ENCODE data around the gene LRRK2. TPM values are rescaled to one million over a fixed set of nuclear protein-coding genes. Genes with fewer than 3 reads are reported as not detected.
A peak's percentile ranks its signal among the peaks of the same experiment; 100 is the strongest.
"Not testable (repeated sequence)": the region's sequence is repeated elsewhere in the genome, so short reads cannot be mapped to it uniquely, and the experiment has no call there.

Gene LRRK2
- total RNA-seq (ENCODE audit: insufficient read depth, low replicate concordance): 14.4 TPM

DNA sequence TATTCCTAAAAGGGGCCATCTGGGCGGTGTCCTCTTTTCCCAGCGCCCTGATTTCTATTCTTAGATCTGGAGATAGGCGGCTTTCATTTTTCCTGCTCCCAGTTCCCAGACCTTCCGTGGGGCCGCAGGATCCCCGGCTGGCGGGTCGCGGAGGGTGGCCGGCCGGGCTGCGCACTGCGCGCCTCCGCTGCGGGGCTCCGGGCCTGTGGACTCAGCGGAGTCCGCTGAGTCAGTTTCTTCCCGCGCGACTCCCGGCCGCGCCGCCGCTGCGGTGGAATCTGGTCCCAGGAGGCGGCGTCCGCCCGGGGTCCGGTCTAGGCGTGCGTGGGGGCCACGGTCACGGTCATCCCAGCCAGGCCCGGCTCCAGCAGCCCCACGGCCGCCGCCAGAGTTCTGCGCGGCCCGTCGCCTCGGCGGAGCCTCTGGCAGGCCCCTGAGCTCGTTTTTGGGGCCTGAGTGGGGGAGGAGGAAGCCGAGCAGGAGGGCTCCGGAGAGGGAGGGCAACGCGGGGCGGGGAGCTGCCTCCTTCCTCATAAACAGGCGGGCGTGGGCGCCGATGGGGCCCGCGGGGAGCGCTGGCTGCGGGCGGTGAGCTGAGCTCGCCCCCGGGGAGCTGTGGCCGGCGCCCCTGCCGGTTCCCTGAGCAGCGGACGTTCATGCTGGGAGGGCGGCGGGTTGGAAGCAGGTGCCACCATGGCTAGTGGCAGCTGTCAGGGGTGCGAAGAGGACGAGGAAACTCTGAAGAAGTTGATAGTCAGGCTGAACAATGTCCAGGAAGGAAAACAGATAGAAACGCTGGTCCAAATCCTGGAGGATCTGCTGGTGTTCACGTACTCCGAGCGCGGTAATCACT is at the start of gene LRRK2:
LRRK2 (plus strand) TSS at position 559 of the 853 bp plus-strand sequence; CDS start at position 694, 135 bp downstream.
- DNase-seq (ENCODE audit: low spot score): peak; percentile 89

DNA sequence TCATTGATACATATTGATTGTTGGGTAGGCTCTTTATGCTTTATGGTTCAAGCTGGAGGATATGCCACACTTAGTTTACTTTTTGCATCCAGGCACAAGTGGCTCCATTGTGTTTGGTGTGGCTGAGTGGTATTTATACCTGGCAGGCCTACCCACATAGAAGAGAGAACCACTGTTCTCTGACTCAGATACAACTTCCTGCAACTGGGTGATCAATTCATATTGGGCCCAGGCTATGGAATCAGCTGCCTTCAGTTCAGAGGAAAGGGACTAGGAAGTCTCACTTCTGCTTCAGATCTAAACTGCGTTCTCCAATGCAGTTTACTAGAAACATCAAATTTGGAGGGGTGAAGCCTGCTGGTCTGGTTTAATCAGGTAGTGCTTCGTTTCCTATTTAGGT is 49.8 kb upstream of the LRRK2 start:
- no peak for DNase-seq (ENCODE audit: low spot score)

DNA sequence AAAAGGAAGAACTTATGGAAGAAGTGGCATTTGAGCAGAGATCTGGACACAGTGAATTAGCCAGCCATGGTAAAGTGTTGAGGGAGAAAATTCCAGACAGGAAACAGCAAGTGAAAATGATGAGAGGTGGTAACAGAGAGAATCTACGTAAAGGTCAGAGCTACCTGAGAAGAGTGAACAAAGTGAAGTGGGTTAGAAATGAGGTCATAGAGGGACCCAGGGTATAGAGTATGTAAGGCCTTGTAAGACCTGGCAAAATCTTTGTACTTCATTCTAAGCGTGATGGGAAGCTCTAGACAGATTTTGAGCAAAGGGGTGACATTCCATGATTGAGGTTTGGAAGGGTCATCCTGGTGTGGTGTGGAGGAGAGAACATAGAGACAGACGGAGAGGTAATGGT is 49.3 kb upstream of the LRRK2 start:
- no peak for DNase-seq (ENCODE audit: low spot score)

DNA sequence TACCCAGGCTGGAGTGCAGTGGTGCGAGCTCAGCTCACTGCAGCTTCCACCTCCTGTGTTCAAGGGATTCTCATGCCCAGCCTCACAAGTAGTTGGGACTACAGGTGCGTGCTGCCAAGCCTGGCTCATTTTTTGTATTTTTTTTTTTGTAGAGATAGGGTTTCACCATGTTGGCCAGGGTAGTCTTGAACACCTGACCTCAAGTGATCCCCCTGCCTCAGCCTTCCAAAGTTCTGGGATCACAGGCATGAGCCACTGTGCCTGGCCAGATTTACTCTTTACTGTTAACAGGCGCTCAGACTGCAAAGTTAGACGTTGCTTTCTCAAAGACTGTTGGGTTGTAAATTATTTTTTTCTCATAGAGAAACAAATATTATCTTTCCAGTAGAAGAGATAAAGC is 46.1 kb upstream of the LRRK2 start:
- DNase-seq (ENCODE audit: low spot score): no peak

DNA sequence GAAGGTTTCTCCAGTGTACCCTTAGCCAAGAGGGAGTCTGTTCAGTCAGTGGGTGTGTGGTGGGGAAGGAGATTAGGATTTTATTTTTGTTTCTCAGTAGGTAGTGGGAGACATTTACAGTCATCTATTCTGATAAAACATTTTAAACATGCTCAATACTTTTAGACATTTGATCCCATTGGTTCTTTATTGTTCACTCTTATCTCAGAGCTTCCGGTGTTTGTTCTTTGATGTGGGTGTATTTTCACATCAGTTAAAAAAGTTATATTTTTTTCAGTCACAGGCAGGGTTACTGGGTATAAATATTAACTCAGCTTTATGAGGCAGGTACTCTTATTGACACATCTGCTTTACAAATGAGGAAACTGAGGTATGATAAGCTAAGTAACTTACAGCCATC is 43.3 kb upstream of the LRRK2 start:
- DNase-seq (ENCODE audit: low spot score): no peak

DNA sequence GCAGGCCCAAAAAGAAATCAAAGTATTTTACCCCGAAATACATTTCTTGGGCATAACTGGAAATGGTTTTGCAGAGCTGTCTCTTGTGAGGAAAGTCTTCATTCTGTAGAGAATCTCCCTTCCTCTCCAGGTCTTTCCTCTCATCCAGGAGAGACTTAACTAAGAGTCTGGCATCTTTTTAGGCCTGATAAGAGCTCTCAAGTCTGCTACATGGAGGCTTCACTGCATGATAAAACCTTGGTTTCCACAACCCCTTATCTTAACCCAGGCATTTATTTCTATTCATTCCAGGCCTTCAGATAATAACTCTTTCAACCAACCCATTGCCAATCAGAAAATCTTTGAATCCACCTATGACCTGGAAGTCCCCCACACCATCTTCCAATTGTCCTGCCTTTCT is 41.1 kb upstream of the LRRK2 start:
- DNase-seq (ENCODE audit: low spot score): peak; percentile 79

DNA sequence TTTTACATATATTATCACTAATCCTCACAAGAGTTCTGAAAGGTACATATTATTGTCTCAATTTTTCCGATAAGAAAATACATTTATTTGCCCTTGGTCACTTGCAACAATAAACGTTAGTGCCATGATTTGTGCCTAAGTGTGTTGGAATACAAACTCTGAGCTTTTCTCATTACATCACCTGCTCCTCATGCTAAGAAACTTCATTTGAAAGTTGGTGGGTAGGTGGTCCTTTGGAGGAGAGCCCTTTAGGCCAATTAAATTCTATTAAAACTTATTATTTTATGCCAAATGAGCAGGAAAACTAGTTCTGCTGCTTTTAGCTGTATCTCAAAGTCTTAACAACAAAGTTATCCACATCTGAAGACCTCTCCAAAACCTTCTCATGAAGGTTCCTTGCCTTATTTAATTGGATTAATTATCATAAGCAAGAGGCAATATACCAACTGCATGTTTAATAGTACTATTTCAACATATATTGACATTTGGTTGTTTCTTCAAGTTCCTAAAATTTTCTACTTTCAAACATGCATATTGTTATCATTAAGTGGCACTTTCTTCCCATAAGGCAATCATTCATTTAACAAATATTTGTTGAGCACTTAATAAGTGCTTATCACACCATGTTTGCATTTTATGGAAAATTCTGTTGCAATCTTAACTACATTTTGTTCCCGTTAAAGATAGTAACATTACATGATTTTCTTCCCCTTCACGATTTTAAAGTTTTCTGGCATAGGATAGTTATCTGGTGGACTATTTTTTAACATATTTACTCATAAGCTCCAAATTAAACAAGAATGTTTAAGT is 40.1 kb upstream of the LRRK2 start:
- DNase-seq (ENCODE audit: low spot score): no peak

DNA sequence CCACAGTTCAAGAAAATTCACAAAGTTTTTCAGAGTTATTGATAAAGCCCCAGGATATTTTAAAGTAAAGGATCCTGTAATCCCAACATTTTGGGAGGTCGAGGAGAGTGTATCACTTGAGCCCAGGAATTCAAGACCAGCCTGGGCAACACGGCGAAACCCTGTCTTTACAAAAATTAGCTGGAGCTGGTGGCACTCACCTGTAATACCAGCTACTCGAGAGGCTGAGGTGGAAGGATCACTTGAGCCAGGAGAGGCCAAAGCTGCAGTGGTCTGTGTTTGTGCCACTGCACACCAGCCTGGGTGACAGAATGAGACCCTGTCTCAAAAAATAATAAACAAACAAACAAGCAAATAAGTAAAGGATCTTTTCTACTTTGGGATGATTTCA is 39.5 kb upstream of the LRRK2 start:
- no peak for DNase-seq (ENCODE audit: low spot score)

DNA sequence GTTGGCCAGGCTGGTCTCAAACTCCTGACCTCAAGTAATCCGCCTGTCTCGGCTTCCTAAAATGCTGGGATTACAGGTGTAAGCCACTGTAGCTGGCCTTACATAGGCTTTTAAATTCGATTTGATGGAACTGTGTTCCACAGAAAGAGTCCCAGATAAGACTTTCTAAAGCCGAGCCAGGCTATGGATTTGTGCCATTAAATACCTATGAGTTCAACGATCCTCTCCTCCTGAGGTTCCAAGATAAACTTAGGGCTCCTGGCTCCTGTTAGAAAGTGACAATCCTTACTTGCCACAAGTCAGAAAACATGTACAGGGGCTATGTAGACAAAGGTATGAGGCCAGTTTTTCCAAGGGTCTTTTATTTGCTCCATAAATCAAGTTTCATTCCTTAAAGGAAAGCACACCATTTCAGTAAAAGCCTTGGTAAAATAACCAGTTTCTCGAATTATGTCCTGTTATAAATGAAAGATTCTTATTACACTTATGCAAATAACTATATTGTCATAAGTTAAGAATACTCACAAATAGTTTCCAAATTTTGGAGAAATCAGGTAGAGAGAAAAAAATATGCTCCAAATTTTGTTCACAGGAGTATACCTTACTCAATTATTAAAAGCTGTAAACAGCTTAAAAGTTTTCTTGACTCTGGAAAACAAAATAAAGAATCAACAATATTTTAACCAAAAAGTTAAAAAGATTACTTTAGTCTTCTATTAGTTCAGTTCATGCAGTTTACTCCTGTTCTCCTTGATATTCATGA is 36.1 kb upstream of the LRRK2 start:
- no peak for DNase-seq (ENCODE audit: low spot score)

DNA sequence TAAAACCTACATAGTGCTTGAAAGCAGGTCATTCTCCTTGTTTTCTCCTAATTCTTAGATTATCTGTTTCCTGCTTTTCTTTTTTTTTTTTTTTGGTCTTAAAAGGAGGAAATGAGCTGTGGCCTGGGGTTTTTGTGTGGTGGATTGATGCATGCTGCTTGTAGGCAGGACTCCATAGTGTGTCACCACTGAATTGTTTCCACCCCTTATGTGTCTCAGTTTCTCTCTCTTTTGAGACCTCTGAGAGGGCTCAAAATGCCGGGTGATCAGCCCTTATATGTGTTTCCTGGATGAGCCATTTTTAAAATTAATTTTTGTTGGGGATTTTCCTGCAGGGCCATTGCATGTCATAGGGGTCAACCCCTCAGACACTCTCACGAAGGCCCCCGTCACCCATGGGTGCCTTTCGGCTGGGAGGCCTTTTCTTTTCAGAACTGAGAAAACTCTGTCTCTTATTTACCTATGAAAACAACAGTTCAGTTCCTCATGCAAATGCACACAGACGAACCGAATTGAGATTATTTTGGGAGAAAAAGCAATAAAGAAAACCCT is 32.0 kb upstream of the LRRK2 start:
- DNase-seq (ENCODE audit: low spot score): no peak

DNA sequence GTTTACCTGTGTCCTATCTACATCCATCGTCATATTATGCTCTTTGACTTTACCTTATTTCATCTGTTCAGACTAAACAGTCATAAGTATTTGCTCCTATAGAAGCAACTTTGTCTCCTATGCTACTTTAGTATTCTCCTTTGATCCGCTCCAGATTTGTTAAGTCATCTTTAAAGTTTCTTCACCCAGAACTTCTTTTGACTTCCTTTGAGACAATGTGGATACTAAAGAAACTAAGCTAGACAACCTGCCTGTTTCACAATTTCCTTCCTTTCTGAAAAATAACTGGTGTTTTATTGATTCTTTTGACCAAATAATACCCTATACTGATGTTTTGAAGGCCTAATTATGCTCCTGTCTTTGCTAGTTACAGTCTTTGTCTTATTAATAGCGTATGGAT is 30.0 kb upstream of the LRRK2 start:
- DNase-seq (ENCODE audit: low spot score): no peak

DNA sequence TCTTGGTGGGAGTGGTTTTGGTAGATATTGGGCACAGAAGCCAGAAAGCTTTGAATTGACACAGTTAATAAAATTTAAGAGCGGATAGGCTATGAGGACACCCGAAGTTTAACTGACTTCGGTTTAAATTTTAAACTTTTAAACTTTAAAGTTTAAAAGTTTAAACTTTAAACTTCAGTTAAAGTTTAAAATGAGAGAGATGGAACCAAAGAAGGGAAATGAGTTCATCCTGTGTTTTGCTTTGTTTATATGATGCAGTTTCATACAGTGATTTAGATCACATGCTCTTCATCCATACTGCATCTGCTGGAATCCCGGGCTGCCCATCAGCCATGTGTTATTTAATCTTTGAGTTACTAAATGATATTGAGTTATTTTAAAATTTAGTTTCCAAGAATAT is 27.2 kb upstream of the LRRK2 start:
- no peak for DNase-seq (ENCODE audit: low spot score)

DNA sequence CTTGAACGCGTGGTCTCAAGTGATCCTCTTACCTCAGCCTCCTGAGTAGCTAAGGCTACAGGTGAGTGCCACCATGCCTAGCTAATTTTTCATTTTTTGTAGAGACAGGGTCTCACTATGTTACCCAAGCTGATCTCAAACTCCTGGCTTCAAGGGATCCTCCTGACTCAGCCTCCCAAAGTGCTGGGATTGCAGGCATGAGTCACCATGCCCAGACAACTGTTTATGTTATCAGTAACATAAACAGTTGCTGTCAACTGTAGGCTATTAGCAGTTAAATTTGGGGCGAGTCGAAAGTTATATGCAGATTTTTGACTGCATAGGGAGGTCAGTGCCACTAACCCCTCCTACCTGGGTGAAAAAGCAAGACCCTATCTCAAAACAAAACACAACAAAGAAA is 26.2 kb upstream of the LRRK2 start:
- no peak for DNase-seq (ENCODE audit: low spot score)

DNA sequence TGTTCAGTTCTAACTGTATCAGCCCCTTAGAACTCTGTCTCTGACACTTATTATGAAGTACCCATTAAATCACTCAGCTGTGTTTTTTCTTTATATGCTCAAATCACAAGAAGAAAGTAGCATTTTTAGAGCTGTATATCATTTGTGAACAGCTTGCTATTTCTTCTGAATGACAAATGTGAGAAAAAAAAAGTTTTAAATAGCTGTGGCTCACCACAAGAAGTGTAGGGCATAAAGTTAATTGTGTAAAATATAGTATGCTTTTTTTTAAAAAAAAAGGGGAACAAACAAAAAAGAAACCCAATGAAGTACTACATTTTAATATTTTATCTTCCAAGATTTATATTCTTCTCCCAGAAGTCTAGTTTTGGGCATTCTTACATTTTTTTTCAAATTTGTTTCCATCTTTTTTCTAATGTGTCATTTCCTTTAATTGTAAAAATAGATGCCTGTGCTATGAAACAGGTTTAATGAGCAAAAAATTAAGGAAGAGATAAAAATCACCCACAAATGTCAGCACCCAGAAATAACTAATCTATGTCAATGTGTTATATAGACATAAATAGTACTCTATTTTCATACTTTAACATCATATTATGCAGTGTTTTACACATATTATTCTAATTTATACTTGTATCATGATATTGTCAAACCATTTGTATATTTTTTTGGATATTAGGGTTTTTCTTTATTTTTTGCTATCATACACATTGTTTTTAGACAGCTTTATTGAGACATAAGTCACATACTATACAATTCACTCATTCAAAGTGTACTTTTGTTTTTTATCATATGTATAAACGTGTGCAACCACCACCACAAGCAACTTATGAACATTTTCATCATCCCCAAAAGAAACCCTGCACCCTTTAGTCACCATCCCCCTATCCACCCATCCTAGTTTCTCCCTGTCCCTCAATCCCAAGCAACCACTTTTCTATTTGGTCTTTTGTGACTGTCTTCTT is 22.4 kb upstream of the LRRK2 start:
- DNase-seq (ENCODE audit: low spot score): no peak

DNA sequence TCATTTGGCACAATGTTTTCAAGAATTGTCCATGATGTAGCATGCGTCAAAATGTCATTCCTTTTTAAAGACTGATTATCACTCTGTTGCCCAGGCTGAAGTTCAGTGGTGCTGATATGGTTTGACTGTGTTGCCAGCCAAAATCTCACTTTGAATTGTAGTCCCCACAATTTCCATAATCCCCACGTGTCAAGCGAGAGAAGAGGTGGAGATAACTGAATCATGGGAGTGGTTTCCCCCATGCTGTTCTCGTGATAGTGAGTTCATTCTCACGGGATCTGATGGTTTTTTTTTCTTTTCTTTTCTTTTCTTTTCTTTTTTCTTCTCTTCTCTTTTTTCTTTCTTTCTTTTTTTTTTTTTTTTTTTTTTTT is 21.8 kb upstream of the LRRK2 start:
- DNase-seq (ENCODE audit: low spot score): no peak

DNA sequence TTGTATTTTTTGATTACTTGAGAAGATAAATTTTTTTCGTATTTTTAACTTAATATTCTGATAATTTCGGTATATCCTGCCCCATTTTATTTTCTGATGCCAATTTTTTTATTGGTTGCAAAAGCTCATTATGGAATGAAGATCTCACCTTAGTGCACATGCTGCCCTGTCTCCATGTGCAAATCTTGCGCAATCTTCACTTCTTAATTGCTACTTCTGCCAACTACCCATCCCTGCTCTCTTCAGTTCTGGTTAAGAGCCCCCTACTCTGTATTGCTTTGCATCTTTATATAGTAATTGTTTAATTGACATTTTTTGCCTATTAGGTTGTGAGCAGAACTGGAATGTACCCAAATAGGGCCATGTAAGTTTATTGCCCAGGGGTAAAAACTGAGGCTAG is 20.5 kb upstream of the LRRK2 start:
- no peak for DNase-seq (ENCODE audit: low spot score)

DNA sequence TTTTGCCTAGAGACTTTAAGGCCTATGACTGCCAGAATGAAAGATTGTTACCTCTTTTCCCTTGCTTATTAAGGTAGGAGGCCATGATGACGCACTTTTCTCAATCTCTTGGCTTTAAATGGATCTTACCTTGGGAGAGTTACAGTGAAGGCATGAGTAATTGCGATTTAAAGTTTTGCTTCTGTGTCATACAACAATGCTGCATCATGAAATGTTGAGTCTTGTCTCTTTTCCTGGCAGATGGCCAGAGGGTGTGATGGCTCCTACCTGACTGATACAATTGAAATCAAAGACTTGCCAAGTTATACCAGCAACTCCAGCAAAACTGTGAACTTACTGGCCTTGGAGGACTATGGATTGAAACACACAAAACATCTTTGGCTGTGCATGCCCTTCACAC is 17.2 kb upstream of the LRRK2 start:
- no peak for DNase-seq (ENCODE audit: low spot score)

DNA sequence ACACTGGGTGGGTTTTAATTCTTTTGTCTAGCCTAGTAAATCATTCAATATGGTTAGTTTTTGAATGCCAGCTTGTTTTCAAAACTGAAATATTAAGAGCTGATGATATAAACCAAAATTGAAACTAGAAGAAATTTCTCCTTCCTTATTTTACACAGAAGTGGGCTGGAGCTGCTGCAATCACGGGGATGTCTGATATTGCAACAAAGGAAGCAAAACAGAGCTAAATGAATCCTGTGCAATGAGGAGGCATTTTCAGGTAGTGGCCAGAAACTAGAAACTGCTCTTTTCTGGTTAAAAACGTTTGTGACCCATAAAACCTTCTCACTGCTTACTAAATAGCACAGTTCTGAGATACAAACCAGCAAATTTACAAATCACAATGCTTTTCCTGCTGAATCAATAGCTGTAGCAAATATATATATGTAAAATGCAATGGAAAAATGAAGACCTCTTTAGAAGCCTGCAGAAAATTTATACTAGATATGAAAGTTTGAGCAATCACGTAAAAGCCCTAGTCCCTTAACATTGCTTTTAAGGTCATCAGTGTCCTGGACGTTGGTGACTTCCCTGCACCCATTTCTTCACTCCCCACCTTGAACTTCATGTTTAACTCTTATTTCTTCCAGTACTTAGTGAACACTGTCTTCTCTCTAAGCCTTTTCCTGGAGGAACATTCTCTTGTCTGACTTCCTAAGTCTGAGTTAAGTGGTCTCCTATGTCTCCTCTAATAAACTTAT is 15.9 kb upstream of the LRRK2 start:
- no peak for DNase-seq (ENCODE audit: low spot score)

DNA sequence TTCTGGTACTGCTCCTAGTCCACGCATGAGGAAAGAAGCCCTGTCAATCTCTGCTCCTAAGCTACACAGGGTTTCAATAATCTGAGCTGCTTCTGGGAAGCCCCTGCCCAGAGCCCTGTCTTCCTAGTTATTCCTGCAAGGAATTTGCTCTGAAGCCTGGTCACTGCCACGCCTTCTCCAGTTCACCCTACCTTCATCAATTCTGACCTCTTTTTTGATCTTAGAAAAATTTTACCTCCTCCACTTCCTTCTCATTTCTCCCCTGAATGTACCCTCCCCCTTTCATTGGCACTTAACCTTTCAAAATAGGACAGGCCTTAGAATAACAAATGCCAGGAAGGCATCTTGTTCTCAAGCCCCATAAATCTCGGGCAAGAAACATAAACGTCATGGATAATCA is 14.9 kb upstream of the LRRK2 start:
- DNase-seq (ENCODE audit: low spot score): no peak

DNA sequence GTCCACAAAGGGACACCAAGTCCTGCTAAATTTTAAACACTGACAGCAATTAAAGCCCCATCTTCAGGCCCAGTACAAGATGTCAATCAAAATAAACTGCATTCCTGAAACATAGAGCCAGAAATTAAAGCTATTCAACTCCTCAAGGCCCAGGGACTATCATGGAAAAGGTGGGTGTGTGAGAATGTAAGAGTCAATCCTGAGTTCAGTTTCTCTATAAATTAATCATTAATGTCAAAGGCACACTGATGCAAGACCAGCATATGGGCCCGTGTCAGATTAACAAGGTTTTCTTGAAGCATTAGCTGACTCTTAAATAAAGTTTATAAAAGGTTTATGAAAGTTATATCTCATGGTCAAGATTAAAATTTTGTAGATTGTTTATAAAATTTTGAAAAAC is 13.6 kb upstream of the LRRK2 start:
- DNase-seq (ENCODE audit: low spot score): not testable (repeated sequence)
